ENCODE results near the gene SYCP3. TPM values are rescaled to one million over a fixed set of nuclear protein-coding genes. Genes with fewer than 3 reads are reported as not detected.
A peak's percentile ranks its signal among the peaks of the same experiment; 100 is the strongest.

The SYCP3 gene
- total and polyA plus RNA-seq, 4 donors: 0.05 to 1.2 (median 0.67) TPM

DNA sequence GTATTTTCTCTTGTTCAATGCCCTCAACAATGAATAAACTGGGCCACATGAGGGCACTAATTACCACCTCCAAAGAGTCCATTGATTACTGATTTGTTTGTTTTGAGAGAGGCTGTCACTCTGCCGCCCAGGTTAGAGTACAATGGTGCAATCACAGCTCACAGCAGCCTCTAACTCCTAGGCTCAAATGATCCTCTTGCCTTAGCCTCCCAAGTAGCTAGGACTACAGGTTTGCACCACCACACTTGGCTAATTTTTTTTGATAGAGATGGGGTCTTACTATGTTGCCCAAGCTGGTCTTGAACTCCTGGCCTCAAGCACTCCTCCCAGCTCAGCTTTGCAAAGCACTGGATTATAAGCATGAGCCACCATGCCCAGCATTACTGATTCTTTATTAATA lies 28.3 kb upstream of the SYCP3 start:
- TF ChIP-seq, protein P1, sequence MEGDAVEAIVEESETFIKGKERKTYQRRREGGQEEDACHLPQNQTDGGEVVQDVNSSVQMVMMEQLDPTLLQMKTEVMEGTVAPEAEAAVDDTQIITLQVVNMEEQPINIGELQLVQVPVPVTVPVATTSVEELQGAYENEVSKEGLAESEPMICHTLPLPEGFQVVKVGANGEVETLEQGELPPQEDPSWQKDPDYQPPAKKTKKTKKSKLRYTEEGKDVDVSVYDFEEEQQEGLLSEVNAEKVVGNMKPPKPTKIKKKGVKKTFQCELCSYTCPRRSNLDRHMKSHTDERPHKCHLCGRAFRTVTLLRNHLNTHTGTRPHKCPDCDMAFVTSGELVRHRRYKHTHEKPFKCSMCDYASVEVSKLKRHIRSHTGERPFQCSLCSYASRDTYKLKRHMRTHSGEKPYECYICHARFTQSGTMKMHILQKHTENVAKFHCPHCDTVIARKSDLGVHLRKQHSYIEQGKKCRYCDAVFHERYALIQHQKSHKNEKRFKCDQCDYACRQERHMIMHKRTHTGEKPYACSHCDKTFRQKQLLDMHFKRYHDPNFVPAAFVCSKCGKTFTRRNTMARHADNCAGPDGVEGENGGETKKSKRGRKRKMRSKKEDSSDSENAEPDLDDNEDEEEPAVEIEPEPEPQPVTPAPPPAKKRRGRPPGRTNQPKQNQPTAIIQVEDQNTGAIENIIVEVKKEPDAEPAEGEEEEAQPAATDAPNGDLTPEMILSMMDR (IDR thresholded peaks at IDR 0.05; ENCODE audit: control extremely low read depth, extremely low read depth): no peak

DNA sequence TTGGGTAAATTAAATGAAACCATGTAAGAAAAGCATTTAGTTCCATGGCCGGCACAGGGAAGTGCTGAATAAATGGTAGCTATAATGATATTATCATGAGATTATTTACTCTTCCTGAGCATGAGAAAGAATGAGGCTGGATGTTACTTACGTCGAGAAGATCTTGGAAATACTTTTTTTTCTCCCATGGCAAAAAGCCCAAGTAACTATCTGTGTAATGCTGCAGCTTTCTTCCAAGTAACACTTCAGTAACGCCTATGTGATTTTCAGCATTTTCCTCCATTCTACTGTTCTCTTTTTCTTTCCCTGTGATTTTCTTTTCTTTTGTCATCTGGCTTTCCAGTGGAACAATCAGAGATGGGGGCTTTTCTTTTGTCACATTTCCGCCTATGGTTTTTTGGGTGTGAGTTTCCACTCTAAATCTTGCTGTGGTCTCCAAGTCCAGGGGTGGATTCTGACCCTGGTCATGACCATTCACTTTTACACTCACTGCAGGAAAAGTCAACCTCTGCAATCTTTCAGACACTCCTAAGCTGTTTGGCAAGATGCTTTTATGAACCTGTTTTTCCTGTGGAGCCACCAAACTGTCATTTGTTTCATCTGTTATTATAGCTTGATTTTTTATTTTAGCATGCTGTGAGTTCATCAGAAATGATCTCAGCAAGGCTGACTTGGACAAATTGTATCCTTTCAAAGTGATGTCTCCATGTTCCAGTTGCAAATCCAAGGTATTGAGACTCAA lies 25.0 kb upstream of the SYCP3 start:
- H3K9ac ChIP-seq (ENCODE audit: insufficient read depth in 1 of 2, low read length in 2 of 2): no peak overlapping the region
- no peak for ATAC-seq (ENCODE audit: insufficient read depth, low FRiP score)
- H3K27me3 ChIP-seq (ENCODE audit: control insufficient read depth in 3 of 3, insufficient read depth in 3 of 3, low read length in 2 of 3): no peaks in the 10 kb centered on the region
- H3K9me3 ChIP-seq (ENCODE audit: control insufficient read depth in 4 of 4, insufficient read depth in 3 of 4, low read length in 3 of 4): no peaks in the 10 kb centered on the region
- H3K4me1 ChIP-seq (ENCODE audit: control insufficient read depth in 5 of 5, insufficient read depth in 5 of 5, low read length in 5 of 5): peaks cover 0 to 4% (median 0%) of the 10 kb centered on the region in 5 donors
- TF ChIP-seq, protein P1 (IDR thresholded peaks at IDR 0.05; ENCODE audit: control extremely low read depth, extremely low read depth): no peak
- peaks cover 3 to 23% (median 12%) of the 10 kb centered on the region in 4 donors for H3K36me3 ChIP-seq (ENCODE audit: control insufficient read depth in 4 of 4, insufficient read depth in 4 of 4, low read length in 4 of 4)
- WGBS, 2 donors: 70 to 78% methylated on average over 5 of the region's 5 CpGs
- H3K4me3 ChIP-seq: no peak overlapping the region
- no peak overlapping the region for H3K27ac ChIP-seq (ENCODE audit: low read depth in 1 of 2, low read length in 1 of 2)
- peak in 2 of 3 donors; percentile 31 to 70 for DNase-seq

More for the DNA sequence above, 28.3 kb upstream of the SYCP3 start:
- H3K27ac ChIP-seq (ENCODE audit: low read depth in 1 of 2, low read length in 1 of 2): no peak overlapping the region
- no peaks in the 10 kb centered on the region for H3K27me3 ChIP-seq (ENCODE audit: control insufficient read depth in 3 of 3, insufficient read depth in 3 of 3, low read length in 2 of 3)
- ATAC-seq (ENCODE audit: insufficient read depth, low FRiP score): no peak
- DNase-seq: no peak
- WGBS, 2 donors: 91 to 95% methylated on average over 1 of the region's 1 CpG
- no peaks in the 10 kb centered on the region for H3K9me3 ChIP-seq (ENCODE audit: control insufficient read depth in 4 of 4, insufficient read depth in 3 of 4, low read length in 3 of 4)
- H3K4me3 ChIP-seq: no peak overlapping the region
- peaks cover 0 to 4% (median 0%) of the 10 kb centered on the region in 5 donors for H3K4me1 ChIP-seq (ENCODE audit: control insufficient read depth in 5 of 5, insufficient read depth in 5 of 5, low read length in 5 of 5)
- H3K9ac ChIP-seq (ENCODE audit: insufficient read depth in 1 of 2, low read length in 2 of 2): no peak overlapping the region
- peaks cover 7 to 34% (median 12%) of the 10 kb centered on the region in 4 donors for H3K36me3 ChIP-seq (ENCODE audit: control insufficient read depth in 4 of 4, insufficient read depth in 4 of 4, low read length in 4 of 4)

DNA sequence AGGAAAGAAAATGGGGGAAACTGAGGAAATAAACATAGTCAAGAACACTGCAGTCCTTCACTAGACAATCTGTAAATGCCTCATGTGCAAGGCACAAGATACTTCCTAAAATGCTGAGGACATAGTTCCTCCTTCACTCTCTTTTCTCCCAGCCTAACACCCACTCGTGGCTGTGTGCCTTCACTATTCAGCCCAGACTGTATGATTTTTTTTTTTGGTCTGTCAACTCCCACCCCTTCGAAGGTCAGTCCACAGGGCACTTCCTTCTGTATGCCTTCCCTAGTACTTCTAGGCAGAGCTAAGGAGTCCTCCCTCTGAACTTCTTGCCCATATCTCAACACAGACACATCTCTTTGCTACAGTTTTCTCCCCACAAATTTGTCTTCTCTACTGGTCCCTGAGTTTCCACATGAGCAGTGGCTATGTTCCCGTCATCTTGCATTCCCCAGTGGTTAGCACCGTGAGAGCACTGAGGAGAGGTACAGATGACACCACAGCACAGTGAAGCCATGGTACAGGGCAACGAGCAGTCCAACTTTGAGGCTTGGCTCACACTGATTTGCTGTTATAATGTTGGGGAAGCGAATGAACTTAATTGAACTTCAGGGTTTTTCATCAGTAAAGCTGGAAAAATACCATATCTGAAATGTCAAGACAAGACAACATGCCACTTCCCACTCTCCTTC lies 24.1 kb upstream of the SYCP3 start:
- peaks cover 0 to 4% (median 0%) of the 10 kb centered on the region in 5 donors for H3K4me1 ChIP-seq (ENCODE audit: control insufficient read depth in 5 of 5, insufficient read depth in 5 of 5, low read length in 5 of 5)
- H3K36me3 ChIP-seq (ENCODE audit: control insufficient read depth in 4 of 4, insufficient read depth in 4 of 4, low read length in 4 of 4): peaks cover 2 to 24% (median 11%) of the 10 kb centered on the region in 4 donors
- WGBS, 2 donors: 60 to 72% methylated on average over 6 of the region's 6 CpGs
- H3K9me3 ChIP-seq (ENCODE audit: control insufficient read depth in 4 of 4, insufficient read depth in 3 of 4, low read length in 3 of 4): no peaks in the 10 kb centered on the region
- no peak overlapping the region for H3K4me3 ChIP-seq
- H3K9ac ChIP-seq (ENCODE audit: insufficient read depth in 1 of 2, low read length in 2 of 2): no peak overlapping the region
- no peaks in the 10 kb centered on the region for H3K27me3 ChIP-seq (ENCODE audit: control insufficient read depth in 3 of 3, insufficient read depth in 3 of 3, low read length in 2 of 3)
- peak overlapping the region in 1 of 2 donors; percentile 9 for H3K27ac ChIP-seq (ENCODE audit: low read depth in 1 of 2, low read length in 1 of 2)
- no peak for DNase-seq
- ATAC-seq (ENCODE audit: insufficient read depth, low FRiP score): no peak
- TF ChIP-seq, protein P1 (IDR thresholded peaks at IDR 0.05; ENCODE audit: control extremely low read depth, extremely low read depth): no peak
